HG03460 (cell line): ENCODE data around the gene COL4A6.
"Not testable (repeated sequence)": the region's sequence is repeated elsewhere in the genome, so short reads cannot be mapped to it uniquely, and the experiment has no call there.

Experiments
- ATAC-seq: cut with Tn5 transposase; IDR thresholded peaks from one replicate; pipeline ENCODE4 v1.9.1; 2021; ENCODE audit not compliant: unreplicated experiment

COL4A6 gene

GRCh38 chrX:108412783-108413182, 25.4 kb downstream of the COL4A6 start:
- ATAC-seq, result no peak

DNA sequence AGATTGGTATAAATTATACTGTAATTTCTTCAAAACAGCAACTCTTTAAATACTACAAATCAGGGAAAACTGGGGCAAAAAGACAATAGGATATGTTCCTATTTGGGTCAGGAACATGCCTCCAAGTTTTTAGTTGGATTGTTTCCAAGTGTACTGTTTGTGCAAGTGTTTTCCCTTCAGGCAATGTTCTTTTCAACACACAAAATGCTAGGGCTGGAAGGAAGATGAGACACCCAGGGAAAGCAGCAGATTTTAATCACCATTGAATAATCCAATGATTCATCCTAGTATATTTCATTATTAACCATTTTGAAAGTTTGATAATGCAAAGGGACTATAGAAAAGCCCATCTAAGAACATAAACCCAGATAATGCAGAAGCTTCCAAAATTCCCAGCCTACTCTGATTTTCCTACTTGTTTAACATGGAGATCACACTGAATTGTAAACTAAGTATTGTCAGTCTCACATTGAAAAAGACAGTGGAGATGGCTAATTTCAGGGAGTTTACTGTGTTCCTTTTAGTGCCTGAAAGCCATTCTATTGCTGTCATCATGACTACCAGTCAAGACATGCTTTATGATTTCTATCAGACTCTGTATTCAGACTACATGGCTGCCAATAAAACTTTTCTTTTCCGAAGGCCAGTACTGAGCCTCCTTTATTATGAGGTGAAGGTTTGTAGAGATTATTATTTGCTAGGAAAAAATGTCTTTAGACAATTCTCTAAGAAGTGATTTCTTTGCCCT, 38.6 kb downstream of the COL4A6 start:
- ATAC-seq, result no peak

DNA sequence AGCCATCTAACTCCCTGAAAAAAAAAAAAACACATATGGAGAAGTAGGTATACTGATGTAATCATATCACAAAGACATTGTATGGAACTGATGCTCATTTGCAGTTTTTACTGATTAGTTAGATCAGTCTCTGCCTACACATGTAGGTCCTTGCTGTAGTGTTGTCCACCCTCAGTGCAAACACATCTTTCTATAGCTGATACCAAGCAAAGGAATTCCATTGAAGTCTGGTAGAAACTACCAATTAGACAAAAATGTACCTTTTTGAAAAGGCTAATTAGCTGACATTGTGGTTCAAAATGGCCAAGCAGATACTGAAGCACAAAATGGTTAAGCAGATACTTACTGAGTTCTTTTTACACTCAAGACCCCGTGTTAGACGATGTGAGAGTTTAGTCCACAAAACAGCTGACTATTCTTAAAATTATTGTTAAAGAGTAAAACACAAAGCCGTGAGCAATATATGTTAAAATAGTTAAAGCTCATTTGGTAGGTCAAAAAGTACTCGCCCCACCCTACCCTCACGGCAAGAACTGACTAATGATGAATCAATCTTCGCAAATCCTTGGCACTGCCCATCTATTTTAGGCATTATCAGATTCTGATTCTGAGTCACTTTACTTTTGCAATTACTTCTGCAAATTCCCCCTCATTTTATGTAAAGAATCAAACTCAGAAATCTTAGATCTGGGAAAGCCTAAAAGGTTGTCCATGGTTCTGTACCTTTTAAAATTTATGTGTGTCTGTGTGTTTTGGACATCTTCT, 40.4 kb downstream of the COL4A6 start:
- no peak for ATAC-seq

DNA sequence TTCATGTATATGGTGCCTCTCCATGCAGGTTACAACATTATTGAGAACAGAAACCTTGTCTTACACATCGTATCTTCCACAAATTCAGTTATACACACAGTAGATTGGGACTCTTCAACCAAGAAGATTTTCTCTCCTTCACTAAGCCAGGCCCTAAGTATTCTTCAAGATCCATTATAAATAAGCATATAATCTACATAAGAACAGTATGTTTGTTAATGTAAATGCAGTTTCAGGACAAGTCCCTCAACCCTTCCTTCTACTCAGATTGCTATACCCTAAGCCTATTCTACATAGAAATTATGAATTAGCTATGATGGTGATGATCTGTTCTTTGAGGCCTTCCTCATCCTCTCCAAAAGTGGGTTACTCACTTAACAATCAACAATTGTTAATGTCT, 41.2 kb downstream of the COL4A6 start:
- no peak for ATAC-seq

DNA sequence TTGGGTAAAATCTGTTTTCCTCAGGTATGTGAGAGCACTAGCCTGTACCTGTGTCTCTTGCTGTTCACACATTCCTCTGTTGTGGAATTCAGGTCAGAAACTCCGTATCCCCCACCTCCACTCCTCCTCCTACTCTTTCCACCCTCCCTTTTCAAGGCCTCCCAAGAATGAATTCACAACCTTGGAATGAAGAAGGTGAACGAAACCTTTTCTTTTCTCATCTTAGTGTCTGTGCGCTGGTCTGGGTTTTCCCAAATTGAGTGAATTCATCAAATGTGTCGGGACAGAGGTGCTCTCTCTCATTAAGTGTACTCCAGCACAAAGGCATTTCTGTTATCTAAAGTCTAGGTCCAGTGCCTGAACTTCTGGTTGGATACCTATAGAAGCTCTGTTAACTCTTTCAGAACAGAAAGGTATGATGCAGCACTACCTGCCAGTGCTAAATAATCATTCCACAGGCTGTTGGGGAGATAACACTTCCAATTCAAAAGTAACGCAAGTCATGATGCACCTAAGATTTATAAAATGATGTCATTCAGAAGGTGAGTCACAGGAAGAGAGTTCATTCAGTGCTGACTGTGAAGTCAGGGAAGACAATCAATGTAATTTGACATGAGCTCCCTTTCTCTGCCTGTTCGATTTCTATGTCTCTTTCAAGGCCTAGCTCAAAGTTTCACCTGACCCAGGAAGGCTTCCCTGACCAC, 41.9 kb downstream of the COL4A6 start:
- ATAC-seq, result no peak

- not testable (repeated sequence) for ATAC-seq
Observed at GRCh38 chrX:108390976-108391717, 47.1 kb downstream of the COL4A6 start.

DNA sequence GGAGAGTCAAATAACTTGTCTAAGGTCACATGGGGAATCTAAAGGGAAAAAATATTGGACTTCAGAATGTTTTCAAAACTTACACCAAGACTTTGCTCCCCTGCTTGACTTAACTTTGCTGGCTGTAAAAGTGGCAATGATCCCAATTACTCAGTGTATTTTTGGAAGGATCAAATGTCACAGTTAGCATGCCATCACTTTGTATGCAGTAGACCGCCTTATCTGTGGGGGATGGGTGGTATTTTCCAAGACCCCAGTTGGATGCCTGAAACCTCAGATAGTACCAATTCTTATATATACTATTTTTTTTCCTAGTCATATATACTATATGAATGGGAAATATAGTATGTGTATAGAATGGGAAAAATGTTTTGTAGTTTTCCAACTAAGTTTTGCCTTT, 53.4 kb downstream of the COL4A6 start:
- ATAC-seq, result no peak

DNA sequence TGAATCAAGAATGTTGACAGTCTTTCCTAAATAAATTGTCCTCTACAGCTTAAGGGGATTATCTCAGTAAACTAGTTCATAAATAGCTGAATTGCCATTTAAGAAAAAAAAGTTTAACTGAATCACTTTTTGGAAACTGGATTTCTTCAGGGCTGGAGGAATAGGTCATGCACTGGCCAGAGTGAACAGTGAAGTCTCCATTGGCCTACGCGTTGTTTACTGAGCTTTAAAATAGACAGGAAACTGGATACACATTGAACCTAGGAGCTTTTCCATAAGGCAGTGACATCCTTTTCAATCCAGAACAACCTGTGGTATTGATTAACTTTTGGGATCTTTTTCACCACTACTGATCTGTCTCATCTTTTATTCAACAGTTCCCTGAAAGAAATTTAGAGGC, 58.0 kb downstream of the COL4A6 start:
- ATAC-seq, result no peak

DNA sequence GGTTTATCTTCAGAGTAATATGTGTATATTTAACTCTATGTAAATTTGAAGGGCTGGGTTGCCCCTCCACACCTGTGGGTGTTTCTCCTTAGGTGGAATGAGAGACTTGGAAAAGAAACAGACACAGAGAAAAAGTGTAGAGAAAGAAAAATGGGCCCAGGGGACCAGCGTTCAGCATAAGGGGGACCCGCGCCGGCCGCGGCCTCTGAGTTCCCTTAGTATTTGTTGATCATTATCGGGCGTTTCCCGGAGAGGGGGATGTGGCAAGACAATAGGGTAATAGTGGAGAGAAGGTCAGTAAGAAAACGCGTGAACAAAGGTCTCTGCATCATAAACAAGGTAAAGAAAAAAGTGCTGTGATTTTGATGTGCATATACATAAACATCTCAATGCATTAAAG, 61.4 kb downstream of the COL4A6 start:
- not testable (repeated sequence) for ATAC-seq

DNA sequence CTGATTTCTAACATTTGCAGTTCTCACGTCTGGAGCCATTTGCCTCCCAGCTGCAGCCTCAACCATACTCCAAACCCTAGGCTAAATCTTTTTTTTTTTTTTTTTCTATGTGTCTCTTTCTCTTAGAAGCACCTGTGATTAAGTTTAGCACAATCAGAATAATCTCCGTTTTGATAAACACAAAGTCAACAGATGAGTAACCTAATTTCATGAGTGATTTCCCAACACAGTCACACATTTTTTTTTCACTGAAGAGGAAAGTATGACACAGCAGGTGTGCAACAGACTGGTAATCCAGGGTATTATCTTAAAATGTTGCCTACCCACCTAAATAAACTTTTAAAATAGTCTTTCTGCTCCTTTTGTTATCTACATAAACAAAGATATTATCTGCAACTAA, 62.6 kb downstream of the COL4A6 start:
- not testable (repeated sequence) for ATAC-seq

DNA sequence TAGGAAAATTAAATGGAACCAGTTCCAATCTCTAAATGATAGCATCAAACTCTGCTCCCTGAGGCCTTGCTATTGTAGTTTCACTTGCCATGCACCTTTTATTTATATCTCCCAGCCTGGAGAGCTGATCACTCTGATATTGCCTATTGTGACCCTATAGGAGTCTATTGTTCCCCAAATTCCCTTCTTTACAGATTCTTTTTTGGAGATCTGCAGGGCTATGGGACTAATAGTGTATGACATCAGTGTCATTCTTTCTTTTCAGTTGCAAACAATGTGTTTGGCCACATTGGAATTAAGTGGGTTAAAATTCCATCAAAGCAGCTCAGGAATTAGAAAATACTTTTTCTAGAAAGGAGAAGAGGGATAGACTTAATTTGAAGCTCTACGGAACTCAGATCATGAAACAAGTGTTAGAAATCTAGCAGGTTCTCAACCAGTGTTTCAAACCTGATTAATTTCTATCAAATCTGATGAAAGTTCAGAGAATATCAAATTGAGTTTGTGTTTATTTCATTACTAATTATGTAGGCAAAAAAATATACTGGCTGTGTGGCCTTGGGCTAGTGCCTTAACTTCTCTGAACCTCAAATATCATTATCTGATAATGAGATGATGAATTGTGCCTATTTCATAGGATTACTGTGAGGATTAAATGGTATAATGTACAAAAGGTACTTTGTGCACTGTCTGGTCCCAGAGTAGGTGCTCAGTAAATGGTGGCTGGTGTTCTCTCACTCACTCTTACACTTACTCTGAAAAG, 71.4 kb downstream of the COL4A6 start:
- no peak for ATAC-seq

GRCh38 chrX:108362026-108362425, 76.2 kb downstream of the COL4A6 start:
- no peak for ATAC-seq

GRCh38 chrX:108361316-108361715, 76.9 kb downstream of the COL4A6 start:
- ATAC-seq, result no peak

DNA sequence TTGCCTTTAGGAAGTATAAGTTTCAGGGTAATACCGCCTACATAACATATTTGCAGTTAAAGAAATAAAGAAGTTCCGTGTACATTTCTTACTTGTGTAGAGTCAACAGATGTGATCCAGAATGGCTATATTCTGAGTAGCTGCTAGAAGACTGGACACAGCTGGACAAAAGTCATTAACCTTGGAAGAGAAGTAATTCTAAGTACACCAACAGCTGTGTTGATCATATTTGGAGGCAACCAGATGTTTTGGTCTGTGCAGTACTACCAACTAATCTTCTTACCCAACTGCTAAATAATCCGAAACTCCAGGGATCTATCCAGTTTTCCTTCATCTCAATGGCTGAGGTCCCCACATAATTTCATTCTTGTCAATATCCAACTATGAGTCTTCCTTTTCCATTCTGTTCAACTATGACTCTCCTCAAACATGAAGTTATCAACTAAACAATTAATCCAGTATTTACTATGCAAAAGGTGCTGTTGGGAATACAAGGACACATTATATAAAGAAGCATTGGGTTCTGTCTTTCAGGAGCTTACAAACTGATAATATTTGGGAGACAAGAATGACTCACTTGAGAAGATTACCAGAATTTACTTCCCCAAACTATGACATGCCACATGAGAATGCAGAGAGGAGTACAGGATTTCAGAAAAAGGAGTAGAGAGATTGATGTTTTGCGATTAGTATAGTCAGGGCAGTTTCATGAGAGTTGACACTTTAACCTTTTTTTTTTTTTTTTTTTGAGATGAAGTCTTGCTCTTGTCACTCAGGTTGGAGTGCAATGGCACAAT, 78.2 kb downstream of the COL4A6 start:
- ATAC-seq, result no peak

DNA sequence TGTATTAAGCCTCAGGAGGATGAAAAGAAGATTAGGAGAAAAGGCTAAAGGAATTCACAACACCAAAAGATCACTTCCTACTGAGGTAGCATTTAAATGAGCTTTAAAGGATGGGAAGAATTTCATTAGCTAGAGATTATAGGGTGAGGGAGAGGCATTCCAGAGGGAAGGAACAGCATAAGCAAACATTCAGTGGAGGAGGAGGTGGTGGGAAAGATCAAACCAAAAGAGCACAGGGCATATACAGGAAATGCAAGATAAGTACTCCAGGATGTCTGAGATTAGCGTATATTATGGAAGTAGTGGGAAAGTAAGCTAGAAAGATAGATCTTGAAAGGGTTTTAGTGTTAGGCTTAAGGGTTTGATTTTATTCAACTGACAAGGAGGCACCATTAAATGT, 84.8 kb downstream of the COL4A6 start:
- no peak for ATAC-seq

GRCh38 chrX:108349210-108349609, 89.0 kb downstream of the COL4A6 start:
- no peak for ATAC-seq

DNA sequence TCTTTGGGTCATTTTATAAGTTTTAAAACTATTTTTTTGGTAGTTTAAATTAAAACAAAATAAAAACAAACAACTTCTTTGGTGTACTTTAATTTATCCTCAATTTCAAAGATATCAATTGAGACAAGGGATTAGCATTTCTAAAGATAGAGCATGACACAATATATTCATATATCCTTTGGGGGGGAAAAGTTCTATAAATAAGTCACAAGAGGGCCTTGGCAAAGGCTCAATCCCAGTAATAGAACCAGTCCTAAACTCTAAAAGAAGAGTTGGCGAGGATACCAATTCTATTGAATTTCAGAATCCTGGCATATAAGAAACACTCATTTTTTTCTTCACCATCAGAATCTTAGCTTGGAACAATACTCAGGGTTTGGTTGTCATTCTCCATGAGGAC, 89.7 kb downstream of the COL4A6 start:
- no peak for ATAC-seq

DNA sequence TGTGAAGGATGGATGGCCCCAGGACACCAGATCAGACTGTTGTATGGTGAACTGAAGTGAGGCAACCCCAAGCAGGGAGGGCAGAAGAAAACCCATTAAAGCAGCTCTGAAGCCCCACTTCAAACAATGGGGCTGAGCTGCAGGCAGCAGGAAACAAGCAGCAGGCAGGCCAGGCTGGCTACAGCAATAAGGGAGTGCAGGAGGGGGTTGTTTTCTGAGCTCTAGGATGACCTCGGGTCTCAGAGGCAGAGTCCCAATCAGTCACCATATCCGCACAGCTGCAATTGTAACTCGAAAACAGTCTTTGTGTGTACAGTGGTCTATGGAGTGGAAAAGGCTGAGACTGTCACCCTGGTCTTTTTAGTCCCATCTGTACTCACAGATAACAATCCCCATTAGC, 90.4 kb downstream of the COL4A6 start:
- no peak for ATAC-seq

DNA sequence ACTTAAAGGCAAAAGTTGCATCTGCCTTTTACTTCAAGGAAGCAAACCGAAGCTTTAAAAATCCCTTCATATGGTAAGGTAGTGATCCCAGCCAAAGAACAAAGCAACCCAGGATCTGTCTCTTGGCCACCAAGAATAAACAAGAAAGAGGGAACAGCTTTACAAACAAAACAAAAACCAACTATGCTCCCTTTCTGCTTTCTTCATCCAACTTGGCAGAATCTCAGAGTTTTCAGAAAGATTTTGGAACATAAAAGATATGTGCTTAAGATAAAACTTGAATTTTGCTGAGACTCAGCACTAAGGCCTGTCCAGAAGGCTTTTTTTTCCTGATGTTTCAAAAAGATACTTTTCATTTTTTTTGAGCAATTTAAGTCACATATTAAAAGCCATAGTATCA, 94.0 kb downstream of the COL4A6 start:
- no peak for ATAC-seq

- ATAC-seq, result no peak
Observed at GRCh38 chrX:108341947-108342346, 96.3 kb downstream of the COL4A6 start.
